Measurements from ENCODE around the gene SMIM35.

GRCh38 chr11:117962826-117963225, 123.9 kb downstream of the SMIM35 start:
- TF ChIP-seq CTCF (IDR thresholded peaks at IDR 0.05) (no peak), GABPA (IDR thresholded peaks at IDR 0.05; ENCODE audit: low read depth) (no peak), NRF1 (IDR thresholded peaks at IDR 0.05; ENCODE audit: low read depth, low read length) (no peak), RFX5 (IDR thresholded peaks at IDR 0.05; ENCODE audit: low read length) (no peak), POLR2AphosphoS5 (IDR thresholded peaks at IDR 0.05; ENCODE audit: low read depth, low read length) (no peak), YY1 (IDR thresholded peaks at IDR 0.05; ENCODE audit: low read depth) (no peak), MXI1 (IDR thresholded peaks at IDR 0.05; ENCODE audit: low read depth, low read length) (no peak), SIN3A (IDR thresholded peaks at IDR 0.05; ENCODE audit: borderline replicate concordance, low read depth, low read length) (no peak), CHD2 (IDR thresholded peaks at IDR 0.05; ENCODE audit: low read length, partially characterized antibody) (no peak)

Data from SK-N-SH (cell line).